ENCODE measurements around the gene NUP62. TPM values are rescaled to one million over a fixed set of nuclear protein-coding genes. Genes with fewer than 3 reads are reported as not detected.

NUP62 gene
- total and polyA plus RNA-seq, 2 of the 8 experiments (the other 6 are each of a cell fraction or from before 2014, with no cell fraction given): 50.0 to 107 TPM

DNA sequence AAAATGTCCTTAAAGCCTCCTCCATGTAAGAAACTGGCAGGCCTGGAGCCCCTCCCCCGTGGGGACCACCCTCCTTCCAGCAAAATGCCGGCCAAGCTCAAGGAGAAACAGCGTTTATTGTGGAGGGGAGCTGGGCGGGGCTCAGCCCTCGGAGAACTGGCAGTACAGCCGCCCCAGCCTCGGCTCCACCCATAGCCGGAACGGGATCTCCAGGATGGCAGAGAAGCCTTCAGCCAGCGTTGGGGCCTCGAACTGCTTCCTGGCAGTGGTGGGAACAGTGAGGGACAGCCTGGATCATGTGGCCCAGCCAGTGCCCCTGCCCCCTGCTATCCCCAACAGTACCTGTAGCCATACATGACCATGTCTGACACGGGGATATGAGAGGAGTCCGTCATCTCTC is 68.2 kb downstream of the NUP62 start:
- no peak overlapping the region for H3K27ac ChIP-seq (ENCODE audit: low read depth, low read length)
- peaks cover 34 to 47% of the 10 kb centered on the region in 2 experiments for H4K20me1 ChIP-seq (replicated peaks in 1 of 2; ENCODE audit: control insufficient read depth in 1 of 2, insufficient read depth in 2 of 2, low read length in 2 of 2)
- H4K91ac ChIP-seq (replicated peaks; ENCODE audit: insufficient read length, low read length): no peak overlapping the region
- peaks cover 34 to 74% (median 58%) of the 10 kb centered on the region in 4 experiments for H3K36me3 ChIP-seq (ENCODE audit: control insufficient read depth in 2 of 4, insufficient read depth in 4 of 4, low read length in 3 of 4)
- no peak overlapping the region for H2AK5ac ChIP-seq (ENCODE audit: low read depth, low read length)
- H3K79me1 ChIP-seq (ENCODE audit: low read depth, low read length): peaks cover 12% of the 10 kb centered on the region
- no peak for FAIRE-seq
- WGBS, 2 experiments (ENCODE audit: extremely low coverage in 1 of 2, insufficient coverage in 1 of 2, insufficient read length in 1 of 2, insufficient replicate concordance in 2 of 2, low coverage in 1 of 2, low lambda C conversion rate in 2 of 2, missing lambda C conversion rate in 1 of 2): 80% methylated on average over 13 of the region's 13 CpGs; no CpG with 5 or more reads in 1 of the 2 experiments
- no peak overlapping the region for H2BK120ac ChIP-seq (replicated peaks; ENCODE audit: low read depth, low read length)
- H3K23me2 ChIP-seq (ENCODE audit: low read depth, low read length): no peaks in the 10 kb centered on the region; the same call in 1 of the 2 replicates
- peak in 1 of 2 experiments; percentile 63 for DNase-seq (ENCODE audit: low read depth in 1 of 2, low spot score in 2 of 2)
- H2BK12ac ChIP-seq (ENCODE audit: low read depth, low read length): no peak overlapping the region
- H2BK20ac ChIP-seq (ENCODE audit: low read length): no peak overlapping the region
- H3K14ac ChIP-seq (ENCODE audit: insufficient read length): no peak overlapping the region
- H3K4me1 ChIP-seq (replicated peaks in 1 of 4; ENCODE audit: control insufficient read depth in 3 of 4, insufficient read depth in 4 of 4, low read length in 3 of 4): peaks cover 0 to 10% (median 3%) of the 10 kb centered on the region in 4 experiments; a peak in 5 of 7 replicates
- no peak overlapping the region for H3K4me2 ChIP-seq (ENCODE audit: insufficient read depth in 1 of 2, low read depth in 2 of 2, low read length in 2 of 2)
- H4K5ac ChIP-seq (ENCODE audit: insufficient read length, low read depth, low read length): no peak overlapping the region
- no peak overlapping the region for H3K23ac ChIP-seq (ENCODE audit: insufficient read length)
- H3K9ac ChIP-seq (replicated peaks in 1 of 4; ENCODE audit: extremely low read depth in 1 of 4, low read depth in 3 of 4, low read length in 3 of 4): no peak overlapping the region
- no peak overlapping the region for H3K56ac ChIP-seq (replicated peaks; ENCODE audit: insufficient read length, low read depth, low read length)
- peak overlapping the region; percentile 18; the same call in 1 of the 2 replicates for H4K8ac ChIP-seq (ENCODE audit: extremely low read depth, insufficient read depth, low read length)
- POLR2A ChIA-PET (ENCODE audit: partially characterized antibody): interaction anchor here (0.9 to 12.4 kb wide), 12 partner anchors 7 to 171 kb away, joined by 3 to 247 read pairs (median 4); partner anchors contain the start of genes ADM5, AKT1S1, MED25 and PTOV1
- no peak overlapping the region for H3K4me3 ChIP-seq (ENCODE audit: extremely low read depth in 1 of 4, insufficient read depth in 2 of 4, low read depth in 3 of 4, low read length in 4 of 4)
- H3K9me3 ChIP-seq (ENCODE audit: insufficient read depth in 2 of 2, low read depth in 1 of 2, low read length in 1 of 2): no peaks in the 10 kb centered on the region
- H3K4ac ChIP-seq (replicated peaks; ENCODE audit: insufficient read length, low read depth, low read length): no peak overlapping the region
- peaks cover 0 to 20% of the 10 kb centered on the region in 2 experiments; a peak in 2 of 4 replicates for H3K79me2 ChIP-seq (ENCODE audit: control insufficient read depth in 1 of 2, insufficient read depth in 2 of 2, low read length in 2 of 2)
- peak overlapping the region; percentile 44; the same call in 1 of the 2 replicates for H2BK5ac ChIP-seq (ENCODE audit: low read depth, low read length)
- no peak overlapping the region for H3K18ac ChIP-seq (ENCODE audit: extremely low read depth, low read length)
- no peaks in the 10 kb centered on the region for H3K27me3 ChIP-seq (replicated peaks in 1 of 4; ENCODE audit: control insufficient read depth in 3 of 4, extremely low read depth in 1 of 4, insufficient read depth in 3 of 4, low read length in 3 of 4)
- no peak overlapping the region for H2AFZ ChIP-seq (ENCODE audit: low read length)
- CTCF ChIA-PET (ENCODE audit: partially characterized antibody): interaction anchor here (0.9 to 1.0 kb wide), 3 partner anchors 14 to 60 kb away, joined by 3 to 4 read pairs (median 3); no protein-coding TSS in a partner anchor
- no peak overlapping the region for H2BK15ac ChIP-seq (ENCODE audit: low read length)
- TF ChIP-seq SIX5 (IDR thresholded peaks at IDR 0.05; ENCODE audit: low read depth, low read length) (no peak), RXRA (IDR thresholded peaks at IDR 0.05; ENCODE audit: insufficient read depth, low read depth, low read length) (no peak), CBX8 (IDR thresholded peaks at IDR 0.05; ENCODE audit: borderline replicate concordance, low read depth, low read length) (no peak), RAD21 (IDR thresholded peaks at IDR 0.05 in 1 of 2, conservative IDR thresholded peaks at IDR 0.05 in 1 of 2; ENCODE audit: low read depth in 2 of 2, low read length in 2 of 2) (no peak), POLR2AphosphoS5 (IDR thresholded peaks at IDR 0.05; ENCODE audit: low read depth, low read length) (peak; percentile 70; the same call in 1 of the 2 replicates), SP4 (IDR thresholded peaks at IDR 0.05; ENCODE audit: low read length) (peak; percentile 46; the same call in 1 of the 2 replicates), BRCA1 (IDR thresholded peaks at IDR 0.05; ENCODE audit: low read depth, low read length) (no peak), JUN (IDR thresholded peaks at IDR 0.05; ENCODE audit: low read depth, low read length) (no peak), HDAC6 (IDR thresholded peaks at IDR 0.05; ENCODE audit: low read depth, low read length) (no peak), EP300 (IDR thresholded peaks at IDR 0.05; ENCODE audit: borderline replicate concordance in 1 of 2, low read depth in 2 of 2, low read length in 2 of 2) (no peak), CTBP2 (IDR thresholded peaks at IDR 0.05; ENCODE audit: borderline replicate concordance, insufficient read depth, insufficient read length, low read length) (no peak), CREB1 (IDR thresholded peaks at IDR 0.05) (no peak), JUND (IDR thresholded peaks at IDR 0.05; ENCODE audit: low read length) (no peak), POLR2A (IDR thresholded peaks at IDR 0.05; ENCODE audit: control extremely low read depth in 1 of 2, low read depth in 2 of 2, low read length in 2 of 2) (peak in 1 of 2 experiments; percentile 37; a peak in 1 of 3 replicates)

Data from H1 (cell line).